Measurements from ENCODE around the gene CD99L2. TPM values are rescaled to one million over a fixed set of nuclear protein-coding genes. Genes with fewer than 3 reads are reported as not detected.

Gene CD99L2
- total RNA-seq, 1 donor from 2014 or later: 61.9 TPM

- peaks cover 10% of the 10 kb centered on the region for H3K9me3 Mint-ChIP-seq (ENCODE audit: unreplicated experiment)
- H3K27me3 Mint-ChIP-seq (ENCODE audit: unreplicated experiment): peaks cover 7% of the 10 kb centered on the region
- H3K4me3 Mint-ChIP-seq (ENCODE audit: unreplicated experiment): peak overlapping the region; percentile 80
- H3K27ac Mint-ChIP-seq (ENCODE audit: unreplicated experiment): peak overlapping the region; percentile 73
- no peak for DNase-seq (ENCODE audit: extremely low spot score, unreplicated experiment)
- no peaks in the 10 kb centered on the region for H3K36me3 Mint-ChIP-seq (ENCODE audit: unreplicated experiment)
- H3K4me1 Mint-ChIP-seq (ENCODE audit: unreplicated experiment): peaks cover 10% of the 10 kb centered on the region
- no peak for TF ChIP-seq CTCF (IDR thresholded peaks at IDR 0.05)
Measured at GRCh38 chrX:150899191-150899757, 806 bp upstream of the CD99L2 start.

- H3K36me3 Mint-ChIP-seq (ENCODE audit: unreplicated experiment): no peaks in the 10 kb centered on the region
- peak overlapping the region; percentile 66 for H3K4me3 Mint-ChIP-seq (ENCODE audit: unreplicated experiment)
- no peaks in the 10 kb centered on the region for H3K27me3 Mint-ChIP-seq (ENCODE audit: unreplicated experiment)
- TF ChIP-seq CTCF (IDR thresholded peaks at IDR 0.05): no peak
- H3K27ac Mint-ChIP-seq (ENCODE audit: unreplicated experiment): no peak overlapping the region
- no peaks in the 10 kb centered on the region for H3K9me3 Mint-ChIP-seq (ENCODE audit: unreplicated experiment)
- DNase-seq (ENCODE audit: extremely low spot score, unreplicated experiment): no peak
- peaks cover 6% of the 10 kb centered on the region for H3K4me1 Mint-ChIP-seq (ENCODE audit: unreplicated experiment)
Measured at GRCh38 chrX:150897421-150898320, 797 bp downstream of the CD99L2 start.

GRCh38 chrX:150896632-150897031 lies 1.8 kb downstream of the CD99L2 start:
- DNase-seq (ENCODE audit: extremely low spot score, unreplicated experiment): no peak
- H3K9me3 Mint-ChIP-seq (ENCODE audit: unreplicated experiment): no peaks in the 10 kb centered on the region
- H3K4me3 Mint-ChIP-seq (ENCODE audit: unreplicated experiment): no peak overlapping the region
- no peak overlapping the region for H3K27ac Mint-ChIP-seq (ENCODE audit: unreplicated experiment)
- no peaks in the 10 kb centered on the region for H3K27me3 Mint-ChIP-seq (ENCODE audit: unreplicated experiment)
- peaks cover 6% of the 10 kb centered on the region for H3K4me1 Mint-ChIP-seq (ENCODE audit: unreplicated experiment)
- no peak for TF ChIP-seq CTCF (IDR thresholded peaks at IDR 0.05)
- H3K36me3 Mint-ChIP-seq (ENCODE audit: unreplicated experiment): no peaks in the 10 kb centered on the region

GRCh38 chrX:150893936-150894335 lies 4.5 kb downstream of the CD99L2 start:
- no peaks in the 10 kb centered on the region for H3K9me3 Mint-ChIP-seq (ENCODE audit: unreplicated experiment)
- H3K36me3 Mint-ChIP-seq (ENCODE audit: unreplicated experiment): no peaks in the 10 kb centered on the region
- no peak overlapping the region for H3K4me3 Mint-ChIP-seq (ENCODE audit: unreplicated experiment)
- no peak for DNase-seq (ENCODE audit: extremely low spot score, unreplicated experiment)
- no peaks in the 10 kb centered on the region for H3K27me3 Mint-ChIP-seq (ENCODE audit: unreplicated experiment)
- peaks cover 4% of the 10 kb centered on the region for H3K4me1 Mint-ChIP-seq (ENCODE audit: unreplicated experiment)
- no peak for TF ChIP-seq CTCF (IDR thresholded peaks at IDR 0.05)
- no peak overlapping the region for H3K27ac Mint-ChIP-seq (ENCODE audit: unreplicated experiment)

GRCh38 chrX:150889131-150889530 lies 9.3 kb downstream of the CD99L2 start:
- no peak overlapping the region for H3K4me3 Mint-ChIP-seq (ENCODE audit: unreplicated experiment)
- H3K27me3 Mint-ChIP-seq (ENCODE audit: unreplicated experiment): no peaks in the 10 kb centered on the region
- H3K9me3 Mint-ChIP-seq (ENCODE audit: unreplicated experiment): no peaks in the 10 kb centered on the region
- no peak for DNase-seq (ENCODE audit: extremely low spot score, unreplicated experiment)
- H3K27ac Mint-ChIP-seq (ENCODE audit: unreplicated experiment): no peak overlapping the region
- no peak for TF ChIP-seq CTCF (IDR thresholded peaks at IDR 0.05)
- H3K4me1 Mint-ChIP-seq (ENCODE audit: unreplicated experiment): peaks cover 14% of the 10 kb centered on the region
- H3K36me3 Mint-ChIP-seq (ENCODE audit: unreplicated experiment): no peaks in the 10 kb centered on the region
